Right lobe of liver (tissue), 4 donors: ENCODE measurements around the gene TNS1.

Experiments used
- CTCF ChIP-seq, 4 donors: fragments of 200-600 bp in 3 of 4; fragments of 450-650 bp in 1 of 4; IDR thresholded peaks; one replicate each; pipeline versions ENCODE4 v1.5.1 to v1.8.0; 2016 to 2022; ENCODE audit warnings: antibody characterized with exemption in 4 of 4, mild to moderate bottlenecking in 2 of 4
- POLR2A ChIP-seq: fragments of 450-650 bp; IDR thresholded peaks from one replicate; pipeline ENCODE4 v1.6.1; 2017; ENCODE audit warnings: antibody characterized with exemption, mild to moderate bottlenecking
- donor health status: DM: no; HTN: no; CAD: no.
- donor health status: DM: no; HTN: no; CAD: no.
- donor health status: DM: no; HTN: yes; CAD: no.

GRCh38 chr2:217793566-217794132, 209.1 kb downstream of the TNS1 start:
- TF ChIP-seq CTCF (IDR thresholded peaks at IDR 0.05), result no peak
- TF ChIP-seq POLR2A, result no peak
